ENCODE results near the gene MYBPH.

The MYBPH gene

DNA sequence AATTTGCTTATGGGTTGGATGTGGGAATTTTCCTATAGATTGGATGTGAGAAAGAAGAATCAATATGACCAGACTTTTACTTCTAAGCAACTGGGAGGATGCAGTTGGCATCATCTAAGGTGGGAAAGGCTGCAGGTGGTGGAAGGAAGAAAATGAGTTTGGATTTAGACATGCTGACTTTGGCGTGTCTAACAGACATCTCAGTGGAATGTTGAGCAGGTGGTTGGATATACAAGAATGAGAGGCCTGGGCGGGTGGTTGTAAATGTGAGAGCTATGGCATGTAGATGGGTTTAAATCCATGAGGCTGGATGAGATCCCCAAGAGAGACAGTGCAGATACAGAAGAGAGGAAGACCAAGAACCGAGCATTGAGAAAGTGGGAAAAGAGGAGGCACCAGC lies 37.6 kb downstream of the MYBPH start:
- TF ChIP-seq, protein P1, sequence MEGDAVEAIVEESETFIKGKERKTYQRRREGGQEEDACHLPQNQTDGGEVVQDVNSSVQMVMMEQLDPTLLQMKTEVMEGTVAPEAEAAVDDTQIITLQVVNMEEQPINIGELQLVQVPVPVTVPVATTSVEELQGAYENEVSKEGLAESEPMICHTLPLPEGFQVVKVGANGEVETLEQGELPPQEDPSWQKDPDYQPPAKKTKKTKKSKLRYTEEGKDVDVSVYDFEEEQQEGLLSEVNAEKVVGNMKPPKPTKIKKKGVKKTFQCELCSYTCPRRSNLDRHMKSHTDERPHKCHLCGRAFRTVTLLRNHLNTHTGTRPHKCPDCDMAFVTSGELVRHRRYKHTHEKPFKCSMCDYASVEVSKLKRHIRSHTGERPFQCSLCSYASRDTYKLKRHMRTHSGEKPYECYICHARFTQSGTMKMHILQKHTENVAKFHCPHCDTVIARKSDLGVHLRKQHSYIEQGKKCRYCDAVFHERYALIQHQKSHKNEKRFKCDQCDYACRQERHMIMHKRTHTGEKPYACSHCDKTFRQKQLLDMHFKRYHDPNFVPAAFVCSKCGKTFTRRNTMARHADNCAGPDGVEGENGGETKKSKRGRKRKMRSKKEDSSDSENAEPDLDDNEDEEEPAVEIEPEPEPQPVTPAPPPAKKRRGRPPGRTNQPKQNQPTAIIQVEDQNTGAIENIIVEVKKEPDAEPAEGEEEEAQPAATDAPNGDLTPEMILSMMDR (conservative IDR thresholded peaks at IDR 0.05; ENCODE audit: low read depth), result no peak
- DNase-seq (ENCODE audit: low spot score), result no peak
- ChIA-PET POLR2A (ENCODE audit: low non-redundant PET) (no interaction called here), CTCF (no interaction called here)
- H3K27ac ChIP-seq, result no peak overlapping the region

DNA sequence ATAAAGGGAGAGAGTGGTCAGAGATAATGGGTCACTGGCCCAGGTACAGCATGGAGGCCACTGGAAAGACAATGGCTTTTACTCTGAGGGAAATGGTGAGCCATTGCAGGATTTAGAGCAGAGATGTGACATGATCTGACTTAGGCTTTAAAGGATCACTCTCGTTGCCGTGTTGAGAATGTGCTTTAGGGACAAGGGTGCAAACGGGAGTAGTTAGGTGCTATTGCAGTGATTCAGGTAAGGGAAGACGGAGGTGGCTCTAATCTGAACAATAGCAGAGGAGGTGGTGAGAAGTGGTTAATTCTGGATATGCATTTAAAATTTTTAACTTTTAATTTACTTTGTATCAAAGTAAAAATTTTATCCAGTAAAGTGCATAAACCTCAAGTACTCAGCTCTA lies 38.3 kb downstream of the MYBPH start:
- H3K27ac ChIP-seq, result no peak overlapping the region
- DNase-seq (ENCODE audit: low spot score), result no peak
- POLR2A ChIA-PET (ENCODE audit: low non-redundant PET), result no interaction called here
- TF ChIP-seq, protein P1 (conservative IDR thresholded peaks at IDR 0.05; ENCODE audit: low read depth), result no peak
- CTCF ChIA-PET, result no interaction called here

DNA sequence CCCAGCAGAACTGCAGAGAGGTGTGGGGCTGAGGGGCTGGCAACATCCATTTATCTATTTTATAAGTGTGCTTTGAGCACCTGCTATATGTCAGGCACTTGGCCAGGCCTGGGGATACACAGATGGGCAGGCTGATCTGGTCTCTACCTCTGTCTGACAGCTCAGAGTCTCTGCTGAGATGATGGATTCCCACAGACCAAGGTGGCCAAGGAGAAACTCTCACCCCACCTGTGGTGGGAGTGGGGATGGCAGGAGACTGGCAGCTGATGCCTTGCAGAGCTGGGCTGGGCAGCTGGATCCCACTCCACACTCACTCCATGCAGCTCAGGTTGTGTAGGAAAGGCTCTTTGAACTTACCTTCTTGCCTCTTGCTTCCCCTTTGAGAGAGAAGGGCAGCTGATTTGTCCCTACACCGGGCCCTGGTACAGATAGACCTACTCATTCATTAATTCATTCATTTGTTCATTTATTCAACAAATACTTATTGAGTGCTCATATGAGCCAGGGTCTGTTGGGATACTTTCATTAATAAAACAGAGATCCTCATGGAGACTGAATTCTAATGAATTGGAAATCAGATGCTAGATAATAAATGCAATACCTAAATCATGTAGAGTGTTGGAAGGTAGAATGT lies 39.1 kb downstream of the MYBPH start:
- no peak overlapping the region for H3K27ac ChIP-seq
- POLR2A ChIA-PET (ENCODE audit: low non-redundant PET), result no interaction called here
- CTCF ChIA-PET, result interaction anchor here (0.8 to 1.3 kb wide), 4 partner anchors 18 to 102 kb away, joined by 3 to 5 read pairs (median 3); no protein-coding TSS in a partner anchor
- peak; percentile 57 for DNase-seq (ENCODE audit: low spot score)
- TF ChIP-seq, protein P1 (conservative IDR thresholded peaks at IDR 0.05; ENCODE audit: low read depth), result no peak

DNA sequence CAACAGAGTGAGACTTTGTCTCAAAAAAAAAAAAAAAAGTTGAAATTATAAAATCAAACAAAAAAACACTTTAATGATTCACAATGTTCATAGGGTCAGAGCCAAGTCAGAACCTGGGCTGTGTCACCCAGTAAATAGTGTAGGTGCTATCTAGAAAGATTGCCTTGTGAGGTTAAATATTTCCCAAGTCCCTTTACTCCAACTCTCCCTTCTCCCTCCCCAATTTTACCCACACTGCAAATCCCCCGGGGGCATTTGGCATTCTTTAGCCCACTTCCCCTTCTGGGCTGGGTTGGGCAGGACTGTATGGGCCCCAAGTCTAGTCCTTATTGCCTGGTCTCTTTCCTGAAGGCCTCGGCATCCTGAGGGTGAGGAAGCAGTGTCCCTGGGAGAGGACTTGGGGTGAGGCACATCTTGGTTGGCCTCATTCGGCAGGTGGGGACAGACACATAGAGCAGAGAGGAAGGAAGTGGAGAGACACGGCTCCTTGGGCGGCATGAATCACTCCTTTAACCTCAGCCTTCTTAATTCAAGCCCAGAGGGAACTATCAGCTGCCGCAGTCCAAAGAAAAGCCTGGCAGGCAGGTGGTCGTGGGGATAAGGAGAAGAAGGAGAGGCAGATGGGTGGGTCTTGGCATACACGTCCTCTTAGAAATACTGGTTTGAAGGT lies 39.9 kb downstream of the MYBPH start:
- no peak for DNase-seq (ENCODE audit: low spot score)
- CTCF ChIA-PET, result interaction anchor here (0.8 to 1.3 kb wide), 4 partner anchors 17 to 101 kb away, joined by 3 to 5 read pairs (median 3); no protein-coding TSS in a partner anchor
- TF ChIP-seq, protein P1 (conservative IDR thresholded peaks at IDR 0.05; ENCODE audit: low read depth), result no peak
- no peak overlapping the region for H3K27ac ChIP-seq
- POLR2A ChIA-PET (ENCODE audit: low non-redundant PET), result no interaction called here

DNA sequence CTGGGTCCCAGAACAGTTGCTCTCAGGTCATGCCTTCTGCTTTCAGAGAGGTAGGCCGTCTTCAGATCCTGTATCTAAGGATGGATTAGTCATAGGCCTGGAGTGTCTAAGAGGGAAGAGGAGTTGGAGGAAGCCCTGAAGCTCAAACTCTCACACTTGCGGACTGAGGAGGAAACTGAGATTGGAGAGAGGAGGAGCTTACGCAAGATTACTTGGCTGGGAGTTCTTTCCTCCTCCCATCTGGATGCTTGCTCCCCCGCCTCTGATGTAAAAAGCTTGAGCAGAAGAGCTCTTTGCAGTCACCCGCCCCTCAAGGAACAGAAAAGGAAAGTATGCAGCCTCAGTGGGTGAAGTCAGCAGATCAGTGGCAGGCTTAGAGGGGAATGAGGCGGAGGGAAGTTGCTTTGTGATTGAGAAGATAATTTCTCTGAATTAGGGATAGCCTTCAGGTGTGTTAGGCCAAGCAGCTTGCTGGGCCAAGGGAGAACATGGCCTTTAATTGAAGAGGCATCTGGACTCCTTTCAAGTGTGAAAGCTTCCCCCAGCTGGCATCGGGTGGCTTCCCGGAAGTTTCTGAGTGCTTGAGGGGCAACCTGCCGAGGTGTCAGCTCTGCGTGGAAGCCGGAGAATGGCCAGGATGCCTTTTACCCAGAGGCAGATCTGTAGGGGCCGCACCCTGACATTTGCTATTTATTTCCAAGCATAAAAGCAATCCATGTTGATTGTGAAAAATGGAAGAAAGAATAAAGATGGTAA lies 41.5 kb downstream of the MYBPH start:
- CTCF ChIA-PET, result interaction anchor here (0.5 to 2.9 kb wide), 4 partner anchors 95 to 159 kb away, joined by 3 to 13 read pairs (median 4); no protein-coding TSS in a partner anchor
- POLR2A ChIA-PET (ENCODE audit: low non-redundant PET), result no interaction called here
- TF ChIP-seq, protein P1 (conservative IDR thresholded peaks at IDR 0.05; ENCODE audit: low read depth), result no peak
- H3K27ac ChIP-seq, result no peak overlapping the region
- DNase-seq (ENCODE audit: low spot score), result no peak

DNA sequence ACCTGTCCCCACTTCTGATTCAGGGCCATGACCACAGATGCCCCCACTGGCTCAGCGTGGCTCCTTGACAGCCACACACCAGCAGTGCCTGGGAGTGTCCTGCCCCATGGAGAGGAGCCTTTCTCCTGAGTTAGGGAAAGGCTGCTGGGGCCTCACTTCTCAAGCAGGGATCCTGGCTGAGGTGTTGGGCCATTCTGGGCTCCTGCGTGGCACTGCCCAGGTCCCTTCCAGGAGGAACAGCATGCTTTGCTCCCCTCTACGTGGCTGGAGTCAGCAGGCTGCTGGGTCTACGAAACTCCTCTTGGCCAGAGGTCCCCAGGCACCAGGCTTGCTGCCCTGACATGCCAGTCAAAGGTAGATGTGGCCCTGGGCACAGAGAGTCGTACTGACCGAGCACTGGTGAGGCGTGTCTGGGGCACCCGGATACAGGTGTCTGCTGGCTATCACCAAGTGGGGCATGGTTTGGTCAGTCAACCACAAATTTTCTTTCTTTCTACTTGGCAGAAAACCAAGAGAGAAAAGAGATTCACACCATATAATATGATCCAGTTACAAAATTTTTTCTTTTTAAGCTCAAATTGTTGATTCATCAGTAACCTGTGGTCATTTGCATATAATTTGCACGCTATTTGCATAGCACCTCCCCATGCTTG lies 44.0 kb downstream of the MYBPH start:
- POLR2A ChIA-PET (ENCODE audit: low non-redundant PET), result no interaction called here
- DNase-seq (ENCODE audit: low spot score), result no peak

More for the DNA sequence above, 44.0 kb downstream of the MYBPH start:
- TF ChIP-seq, protein P1 (conservative IDR thresholded peaks at IDR 0.05; ENCODE audit: low read depth), result no peak
- H3K27ac ChIP-seq, result no peak overlapping the region
- CTCF ChIA-PET, result interaction anchor here (0.6 to 2.9 kb wide), 3 partner anchors 39 to 92 kb away, joined by 3 to 13 read pairs (median 5); no protein-coding TSS in a partner anchor
